ENCODE measurements around the gene OR52N2.

OR52N2 gene

GRCh38 chr11:5846701-5847100 is 38.0 kb downstream of the OR52N2 start:
- H3K27ac Mint-ChIP-seq = no peak overlapping the region
- DNase-seq (ENCODE audit: low spot score in 2 of 2) (no peak), ATAC-seq (no peak)
- H3K36me3 Mint-ChIP-seq = no peaks in the 10 kb centered on the region
- H3K4me3 Mint-ChIP-seq = no peak overlapping the region
- H3K4me1 Mint-ChIP-seq = no peaks in the 10 kb centered on the region
- no peaks in the 10 kb centered on the region for H3K9me3 Mint-ChIP-seq

- no peaks in the 10 kb centered on the region for H3K4me1 Mint-ChIP-seq
Observed at GRCh38 chr11:5847711-5848110, 39.0 kb downstream of the OR52N2 start.

DNA sequence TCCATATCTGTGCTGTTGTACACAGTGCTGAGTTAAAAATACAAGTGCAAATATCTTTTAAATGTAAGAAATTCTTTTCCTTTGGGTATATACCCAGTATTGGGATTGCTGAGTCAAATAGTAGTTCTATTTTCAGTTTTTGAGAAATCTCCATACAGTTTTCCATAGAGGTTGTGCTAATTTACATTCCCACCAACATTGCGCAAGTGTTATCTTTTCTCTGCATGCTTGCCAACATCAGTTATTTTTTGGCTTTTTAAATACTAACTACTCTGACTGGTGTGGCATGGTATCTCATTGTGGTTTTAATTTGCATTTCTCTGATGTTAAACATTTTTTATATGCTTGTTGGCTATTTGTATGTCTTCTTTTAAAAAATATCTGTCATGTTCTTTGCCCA is 42.3 kb downstream of the OR52N2 start:
- Mint-ChIP-seq H3K36me3 (no peaks in the 10 kb centered on the region), H3K27ac (no peak overlapping the region), H3K4me3 (no peak overlapping the region), H3K4me1 (no peaks in the 10 kb centered on the region), H3K9me3 (no peaks in the 10 kb centered on the region)
- ATAC-seq (no peak), DNase-seq (ENCODE audit: low spot score in 2 of 2) (no peak)

More at GRCh38 chr11:5847711-5848110, 39.0 kb downstream of the OR52N2 start:
- ATAC-seq = no peak
- Mint-ChIP-seq H3K4me3 (no peak overlapping the region), H3K9me3 (no peaks in the 10 kb centered on the region), H3K36me3 (no peaks in the 10 kb centered on the region), H3K27ac (no peak overlapping the region)
- no peak for DNase-seq (ENCODE audit: low spot score in 2 of 2)

DNA sequence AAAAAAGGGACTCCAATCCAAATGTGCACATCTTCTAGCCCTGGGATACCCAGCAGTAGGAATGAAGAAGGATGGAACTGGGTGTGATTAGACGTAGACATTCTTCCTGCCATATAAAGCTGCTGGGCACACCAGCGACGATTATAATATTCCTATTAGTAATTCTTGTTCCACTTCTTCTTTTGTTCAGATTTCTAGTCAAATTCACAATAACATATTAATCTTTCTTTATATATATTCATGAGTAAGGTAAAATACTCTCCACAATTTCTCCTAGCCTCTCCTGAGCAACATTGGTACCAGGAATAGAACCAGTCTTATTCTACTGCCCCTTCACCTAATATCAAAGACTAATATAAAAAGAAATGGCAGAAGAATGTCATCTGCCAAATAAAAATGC is 48.9 kb downstream of the OR52N2 start, which contains the start of gene OR52E8:
OR52E8 (minus strand) TSS at position 101 of the 400 bp plus-strand sequence; CDS start at position 101, 0 bp downstream.
- no peaks in the 10 kb centered on the region for H3K4me1 Mint-ChIP-seq
- H3K27ac Mint-ChIP-seq = no peak within 1 kb of the TSS
- ATAC-seq = no peak
- H3K4me3 Mint-ChIP-seq = no peak within 1 kb of the TSS
- no peak for DNase-seq (ENCODE audit: low spot score in 2 of 2)
- no peaks in the 10 kb centered on the region for H3K36me3 Mint-ChIP-seq
- H3K9me3 Mint-ChIP-seq = no peaks in the 10 kb centered on the region

- DNase-seq (ENCODE audit: low spot score in 2 of 2) (no peak), ATAC-seq (no peak)
- H3K27ac Mint-ChIP-seq = no peak overlapping the region
- H3K4me1 Mint-ChIP-seq = no peaks in the 10 kb centered on the region
- H3K4me3 Mint-ChIP-seq = no peak overlapping the region
- no peaks in the 10 kb centered on the region for H3K36me3 Mint-ChIP-seq
- H3K9me3 Mint-ChIP-seq = no peaks in the 10 kb centered on the region
Observed at GRCh38 chr11:5865826-5866225, 57.1 kb downstream of the OR52N2 start.
